Stomach (tissue), 9 donors: ENCODE results near the gene CLIP2. TPM values are rescaled to one million over a fixed set of nuclear protein-coding genes. Genes with fewer than 3 reads are reported as not detected.
"Not testable (repeated sequence)": the region's sequence is repeated elsewhere in the genome, so short reads cannot be mapped to it uniquely, and the experiment has no call there.

ENCODE experiments used
- DNase-seq, 2 donors: peaks; one replicate each; pipeline versions ENCODE4 v3.0.0 to v3.0.0-alpha.2; 2013 to 2019
- H3K27ac ChIP-seq, 5 donors: fragments of 200-600 bp in 4 of 5; sonication (generic) in 4 of 5; one replicate each; pipeline ENCODE4 v1.5.1; 2013 to 2019; ENCODE audit warnings: mild to moderate bottlenecking in 1 of 5, moderate library complexity in 1 of 5
- H3K27me3 ChIP-seq, 3 donors: fragments of 200-600 bp; sonication (generic); one replicate each; pipeline ENCODE4 v1.5.1; 2017 to 2019; ENCODE audit warnings: mixed run types in 1 of 3
- H3K36me3 ChIP-seq, 4 donors: fragments of 200-600 bp; sonication (generic); 1 replicate in 3 of 4; 2 replicates in 1 of 4; pipeline ENCODE4 v1.5.1; 2016 to 2019
- H3K4me1 ChIP-seq, 4 donors: fragments of 200-600 bp; sonication (generic); one replicate each; pipeline ENCODE4 v1.5.1; 2016 to 2019
- H3K4me3 ChIP-seq, 4 donors: fragments of 200-600 bp; sonication (generic) in 3 of 4; one replicate each; pipeline ENCODE4 v1.5.1; 2016 to 2019; ENCODE audit warnings: mild to moderate bottlenecking in 1 of 4
- H3K9me3 ChIP-seq, 4 donors: fragments of 200-600 bp; sonication (generic); one replicate each; pipeline ENCODE4 v1.5.1; 2016 to 2019
- EP300 ChIP-seq: sonication (generic); formaldehyde crosslinking; IDR thresholded peaks from one replicate; pipeline ENCODE4 v1.6.1; 2017; ENCODE audit warnings: antibody characterized with exemption
- POLR2A ChIP-seq, 4 donors: fragments of 450-650 bp; IDR thresholded peaks; one replicate each; pipeline ENCODE4 v1.6.1; 2016; ENCODE audit warnings: antibody characterized with exemption in 4 of 4, control low read depth in 2 of 4, mild to moderate bottlenecking in 1 of 4, moderate library complexity in 1 of 4
- POLR2AphosphoS5 ChIP-seq, 3 donors: sonication (generic); formaldehyde crosslinking; IDR thresholded peaks; one replicate each; pipeline ENCODE4 v1.6.1; 2016; ENCODE audit warnings: antibody characterized with exemption in 3 of 3
- WGBS, 5 donors: extraction: QIAGEN DNeasy Blood & Tissue Kit in 3 of 5; methylation state at CpG; one replicate each; pipeline versions ENCODE4 v1.1.5 to v1.1.7; 2013 to 2018; 5-methylcytosine and 5-hydroxymethylcytosine counted together
- intact Hi-C: fragments of 100-400 bp; cut with DNase I; formaldehyde crosslinking; loops from one replicate; pipeline ENCODE4 v1.15.1; 2023; ENCODE audit warnings: low total_unique reads
- polyA plus RNA-seq, 3 donors: library from polyadenylated mRNA; stranded (reverse); fragments of 200-250 nt; gene quantifications; one replicate each; pipeline ENCODE4 v1.2.3, GENCODE V29; 2013
- total RNA-seq, 5 donors: library from RNA; depleted of rRNA; stranded (reverse); fragments of >200 nt; gene quantifications; one replicate each; pipeline versions ENCODE4 v1.1.0 to v1.2.3, GENCODE V29; 2014 to 2016
- TF ChIP-seq, protein P1 (sequence below), 7 experiments: fragments of 450-650 bp in 4 of 7; fragments of 200-600 bp in 3 of 7; sonication (generic) in 3 of 7; IDR thresholded peaks; one replicate each; pipeline ENCODE4 v1.5.1; 2016 to 2019; ENCODE audit warnings: antibody characterized with exemption in 7 of 7, control low read depth in 2 of 7, mild to moderate bottlenecking in 1 of 7
- donor health status: healthy with polysubstance abuse.
- donor health status: Bipolar disorder and iron deficiency.
- donor health status: healthy.

The CLIP2 gene
- total and polyA plus RNA-seq, 8 donors = 4.5 to 485 (median 23.9) TPM

DNA sequence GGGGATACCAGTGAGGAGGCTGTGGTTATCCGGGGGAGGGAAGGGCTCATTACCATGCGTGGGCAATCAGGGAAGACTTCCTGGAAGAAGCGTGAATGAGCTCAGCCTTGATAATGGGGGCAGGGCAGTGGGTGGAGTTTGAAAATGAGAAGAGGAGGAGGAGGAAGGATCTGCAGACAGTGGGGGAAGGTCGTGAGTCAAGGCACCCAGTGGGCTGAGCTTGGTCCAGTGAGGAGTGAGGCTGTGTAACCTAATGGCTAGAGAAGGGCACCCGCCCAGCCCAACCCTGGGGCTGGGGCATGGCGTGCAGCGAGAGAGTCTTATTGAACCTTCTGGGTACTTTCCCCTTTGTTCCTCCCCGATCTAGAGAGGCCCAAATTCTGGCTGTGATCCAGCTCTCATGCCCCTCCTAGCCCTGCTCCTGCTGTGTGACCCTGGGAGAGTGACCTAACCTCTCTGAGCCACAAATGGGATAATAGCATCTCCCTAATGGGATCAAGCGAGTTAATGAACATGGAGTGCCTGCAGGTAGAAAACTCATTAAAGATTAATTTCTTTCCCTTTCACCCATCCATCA lies 31.5 kb downstream of the CLIP2 start:
- Histone ChIP-seq H3K9me3 (no peaks in the 10 kb centered on the region), H3K4me1 (peaks cover 0 to 15% (median 7%) of the 10 kb centered on the region in 4 donors)

DNA sequence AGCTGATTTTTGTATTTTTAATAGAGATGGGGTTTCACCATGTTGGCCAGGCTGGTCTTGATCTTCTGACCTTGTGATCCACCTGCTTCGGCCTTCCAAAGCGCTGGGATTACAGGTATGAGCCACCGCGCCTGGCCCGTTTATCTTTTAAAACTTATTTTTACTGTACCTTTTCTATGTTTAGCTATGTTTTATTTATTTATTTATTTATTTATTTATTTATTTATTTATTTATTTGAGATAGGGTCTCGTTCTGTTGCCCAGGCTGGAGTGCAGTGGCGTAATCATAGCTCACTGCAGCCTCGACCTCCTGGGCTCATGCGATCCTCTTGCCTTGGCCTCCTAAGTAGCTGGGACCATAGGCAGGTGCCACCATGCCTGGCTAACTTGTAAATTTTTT lies 33.7 kb downstream of the CLIP2 start:
- intact Hi-C loops, H3K27ac ChIP-seq, H3K27me3 ChIP-seq, H3K9me3 ChIP-seq, H3K4me3 ChIP-seq, DNase-seq: not testable (repeated sequence)
- H3K36me3 ChIP-seq = peaks cover 0 to 64% (median 57%) of the 10 kb centered on the region in 4 donors
- WGBS, 5 donors = 93 to 98% (median 96%) methylated on average over 9 of the region's 9 CpGs
- H3K4me1 ChIP-seq = peaks cover 0 to 15% (median 7%) of the 10 kb centered on the region in 4 donors

More for the DNA sequence above, 31.5 kb downstream of the CLIP2 start:
- WGBS, 5 donors = 66 to 79% (median 72%) methylated on average over 9 of the region's 9 CpGs
- Histone ChIP-seq H3K4me3 (no peak overlapping the region), H3K27ac (no peak overlapping the region), H3K27me3 (no peaks in the 10 kb centered on the region), H3K36me3 (peaks cover 0 to 66% (median 55%) of the 10 kb centered on the region in 4 donors)
- no peak for TF ChIP-seq POLR2A (IDR thresholded peaks at IDR 0.05)
- TF ChIP-seq POLR2AphosphoS5 (IDR thresholded peaks at IDR 0.05) = no peak
- TF ChIP-seq, protein P1, sequence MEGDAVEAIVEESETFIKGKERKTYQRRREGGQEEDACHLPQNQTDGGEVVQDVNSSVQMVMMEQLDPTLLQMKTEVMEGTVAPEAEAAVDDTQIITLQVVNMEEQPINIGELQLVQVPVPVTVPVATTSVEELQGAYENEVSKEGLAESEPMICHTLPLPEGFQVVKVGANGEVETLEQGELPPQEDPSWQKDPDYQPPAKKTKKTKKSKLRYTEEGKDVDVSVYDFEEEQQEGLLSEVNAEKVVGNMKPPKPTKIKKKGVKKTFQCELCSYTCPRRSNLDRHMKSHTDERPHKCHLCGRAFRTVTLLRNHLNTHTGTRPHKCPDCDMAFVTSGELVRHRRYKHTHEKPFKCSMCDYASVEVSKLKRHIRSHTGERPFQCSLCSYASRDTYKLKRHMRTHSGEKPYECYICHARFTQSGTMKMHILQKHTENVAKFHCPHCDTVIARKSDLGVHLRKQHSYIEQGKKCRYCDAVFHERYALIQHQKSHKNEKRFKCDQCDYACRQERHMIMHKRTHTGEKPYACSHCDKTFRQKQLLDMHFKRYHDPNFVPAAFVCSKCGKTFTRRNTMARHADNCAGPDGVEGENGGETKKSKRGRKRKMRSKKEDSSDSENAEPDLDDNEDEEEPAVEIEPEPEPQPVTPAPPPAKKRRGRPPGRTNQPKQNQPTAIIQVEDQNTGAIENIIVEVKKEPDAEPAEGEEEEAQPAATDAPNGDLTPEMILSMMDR (IDR thresholded peaks at IDR 0.05) = no peak
- no peak for TF ChIP-seq EP300
- DNase-seq = no peak
- intact Hi-C loops = no loop called here

DNA sequence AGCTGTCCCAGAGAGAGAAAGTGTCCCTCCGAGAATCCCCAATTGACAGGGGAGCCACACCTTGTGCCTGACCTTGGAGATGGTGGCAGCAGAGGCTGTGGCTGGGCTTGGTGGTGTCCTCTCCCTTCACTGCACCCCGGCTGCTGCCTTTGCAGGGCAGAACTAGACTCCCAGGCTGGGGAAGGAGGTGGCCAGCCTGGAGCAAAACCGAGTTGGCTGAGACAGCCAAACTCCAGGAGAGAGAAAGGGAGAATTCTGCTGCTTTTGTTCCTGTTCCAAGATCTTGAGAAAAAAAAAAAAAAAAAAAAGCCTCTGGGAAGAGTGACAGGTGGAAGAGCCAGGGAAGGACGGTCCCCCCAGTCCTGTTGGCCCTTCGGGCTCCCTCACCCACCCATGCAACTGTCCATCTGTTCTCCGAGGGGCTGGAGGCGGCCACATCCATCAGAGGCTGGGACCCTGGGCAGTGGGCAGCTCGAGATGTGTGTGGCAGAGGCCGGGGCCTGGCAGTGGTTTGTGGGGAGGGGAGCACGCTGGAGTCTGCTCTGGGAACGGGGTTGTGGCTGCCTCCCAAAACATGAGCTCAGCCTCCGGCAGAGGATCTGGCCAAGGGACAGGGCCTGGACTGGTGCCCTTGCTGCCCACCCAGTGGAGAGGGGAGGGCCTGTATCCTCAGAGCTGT lies 35.5 kb downstream of the CLIP2 start:
- no peaks in the 10 kb centered on the region for H3K27me3 ChIP-seq
- no peak overlapping the region for H3K4me3 ChIP-seq
- peak overlapping the region in 1 of 5 donors; percentile 53 for H3K27ac ChIP-seq
- intact Hi-C loops = no loop called here
- H3K9me3 ChIP-seq = no peaks in the 10 kb centered on the region
- peaks cover 0 to 60% (median 52%) of the 10 kb centered on the region in 4 donors for H3K36me3 ChIP-seq
- 57 to 78% (median 68%) methylated on average over 11 to 12 of the region's 12 CpGs for WGBS, 5 donors
- no peak for TF ChIP-seq POLR2AphosphoS5 (IDR thresholded peaks at IDR 0.05)
- TF ChIP-seq, protein P1 (IDR thresholded peaks at IDR 0.05) = no peak
- peak in 1 of 2 donors; percentile 70 for DNase-seq
- H3K4me1 ChIP-seq = peaks cover 0 to 15% (median 7%) of the 10 kb centered on the region in 4 donors

DNA sequence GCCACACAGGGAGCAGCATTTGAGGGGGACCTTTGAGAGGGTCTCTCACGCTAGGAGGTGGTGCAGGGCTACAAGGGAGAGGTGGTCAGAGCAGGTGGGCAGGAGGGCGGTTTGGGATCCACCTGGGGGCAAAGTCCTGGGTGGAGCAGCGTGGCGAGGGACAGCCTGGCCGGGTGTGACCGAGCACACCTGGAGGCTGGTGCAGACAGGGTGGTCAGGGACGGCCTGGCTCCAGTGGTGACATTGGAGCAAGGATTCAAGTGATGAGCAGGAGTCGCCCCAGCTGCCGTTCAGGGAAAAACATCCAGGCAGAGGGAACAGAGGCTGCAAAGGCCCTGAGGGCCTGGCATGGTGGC lies 36.0 kb downstream of the CLIP2 start:
- no peaks in the 10 kb centered on the region for H3K27me3 ChIP-seq
- H3K9me3 ChIP-seq = no peaks in the 10 kb centered on the region
- peak overlapping the region in 1 of 5 donors; percentile 53 for H3K27ac ChIP-seq
- no peak for TF ChIP-seq POLR2A (IDR thresholded peaks at IDR 0.05)
- TF ChIP-seq EP300 = no peak
- TF ChIP-seq POLR2AphosphoS5 (IDR thresholded peaks at IDR 0.05) = no peak
- TF ChIP-seq, protein P1 (IDR thresholded peaks at IDR 0.05) = no peak
- 71 to 91% (median 77%) methylated on average over 6 to 9 of the region's 9 CpGs for WGBS, 5 donors
- H3K36me3 ChIP-seq = peaks cover 0 to 63% (median 55%) of the 10 kb centered on the region in 4 donors
- DNase-seq = no peak
- H3K4me3 ChIP-seq = no peak overlapping the region
- intact Hi-C loops = no loop called here
- H3K4me1 ChIP-seq = peaks cover 0 to 15% (median 7%) of the 10 kb centered on the region in 4 donors

DNA sequence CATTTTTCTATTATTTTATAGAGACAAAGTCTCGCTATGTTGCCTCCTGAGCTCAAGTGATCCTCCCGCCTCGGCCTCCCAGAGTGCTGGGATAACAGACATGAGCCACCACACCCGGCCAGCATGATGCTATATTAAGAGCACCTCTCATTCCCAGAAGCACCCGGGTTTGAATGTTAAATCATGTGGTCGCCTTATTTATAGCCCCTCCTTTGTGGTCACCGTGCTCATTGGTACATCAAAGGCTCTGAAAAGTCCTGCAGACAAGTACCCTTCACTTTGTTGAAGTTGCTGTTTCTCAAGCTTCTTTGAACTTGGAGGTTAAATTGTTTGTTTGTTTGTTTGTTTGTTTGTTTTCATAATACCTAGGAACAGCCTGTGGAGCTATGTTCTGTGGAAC lies 40.0 kb downstream of the CLIP2 start:
- no peak overlapping the region for H3K27ac ChIP-seq
- intact Hi-C loops = no loop called here
- 78 to 91% (median 89%) methylated on average over 6 to 7 of the region's 7 CpGs for WGBS, 5 donors

More for the DNA sequence above, 40.0 kb downstream of the CLIP2 start:
- no peak for DNase-seq
- Histone ChIP-seq H3K4me1 (peaks cover 0 to 12% (median 4%) of the 10 kb centered on the region in 4 donors), H3K36me3 (peaks cover 0 to 53% (median 45%) of the 10 kb centered on the region in 4 donors), H3K9me3 (no peaks in the 10 kb centered on the region), H3K4me3 (no peak overlapping the region), H3K27me3 (no peaks in the 10 kb centered on the region)
- TF ChIP-seq POLR2A (IDR thresholded peaks at IDR 0.05) (no peak), POLR2AphosphoS5 (IDR thresholded peaks at IDR 0.05) (no peak), EP300 (no peak)
- TF ChIP-seq, protein P1 (IDR thresholded peaks at IDR 0.05) = no peak
